ENCODE data around the gene CAPN8.

Gene CAPN8

DNA sequence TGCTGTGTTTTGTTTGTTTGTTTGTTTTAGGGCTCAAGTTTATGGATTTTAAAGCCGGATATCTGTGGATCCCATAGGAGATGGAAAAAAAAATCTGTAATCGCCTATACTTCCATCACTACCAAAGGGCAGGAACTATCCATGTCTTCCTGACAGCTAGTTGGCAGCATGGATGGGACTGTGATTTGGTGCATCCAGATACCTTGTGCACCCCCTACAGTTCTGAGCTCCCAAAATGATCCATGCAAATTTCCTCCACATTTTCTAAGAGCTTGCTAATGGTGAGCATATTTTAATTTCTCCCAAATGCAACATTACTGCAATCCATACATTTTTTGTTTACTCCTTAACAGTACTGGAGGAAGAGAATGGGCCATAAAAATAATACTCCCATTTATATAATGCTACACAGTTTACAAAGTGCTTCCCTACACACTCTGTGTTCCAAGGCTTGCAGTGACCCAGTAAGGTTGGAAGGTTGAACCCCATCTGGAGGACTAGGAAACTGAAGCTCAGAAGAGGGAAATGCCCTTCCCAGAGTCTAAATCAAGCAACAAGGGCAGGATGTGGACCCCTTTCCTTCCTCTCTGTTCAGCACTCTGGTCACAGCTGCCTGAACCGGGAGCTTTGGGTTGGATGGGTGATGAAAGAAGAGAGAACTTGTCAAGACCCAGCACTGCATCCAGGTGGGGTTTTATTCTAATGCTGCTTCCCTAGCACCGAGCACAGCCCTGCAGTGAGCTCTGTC lies 48.0 kb downstream of the CAPN8 start:
- DNase-seq (ENCODE audit: low read depth in 2 of 2), result no peak

- DNase-seq (ENCODE audit: low read depth in 2 of 2), result no peak
Measured at GRCh38 chr1:223616586-223616985, 48.9 kb downstream of the CAPN8 start.

DNA sequence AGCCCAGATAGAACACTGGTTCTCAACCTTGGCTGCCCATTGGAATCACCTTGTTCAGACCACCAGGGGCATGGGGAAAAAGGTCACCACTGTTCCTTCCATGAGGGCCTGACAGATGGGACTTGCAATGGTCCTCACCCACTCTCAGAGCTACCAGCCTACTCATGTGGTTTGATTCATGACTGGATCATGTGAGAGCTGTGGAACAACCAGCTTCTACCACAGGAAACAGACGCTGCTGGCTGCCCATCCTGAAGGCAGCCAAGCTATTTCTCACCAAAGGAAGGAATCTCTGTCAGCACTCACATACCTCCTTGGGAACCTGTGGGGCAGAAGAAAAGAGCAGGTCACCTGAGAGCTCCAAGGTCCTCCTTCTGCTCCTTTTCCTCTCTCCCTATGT lies 53.6 kb downstream of the CAPN8 start:
- no peak for DNase-seq (ENCODE audit: low read depth in 2 of 2)

- no peak for DNase-seq (ENCODE audit: low read depth in 2 of 2)
Measured at GRCh38 chr1:223609977-223610376, 55.5 kb downstream of the CAPN8 start.

DNA sequence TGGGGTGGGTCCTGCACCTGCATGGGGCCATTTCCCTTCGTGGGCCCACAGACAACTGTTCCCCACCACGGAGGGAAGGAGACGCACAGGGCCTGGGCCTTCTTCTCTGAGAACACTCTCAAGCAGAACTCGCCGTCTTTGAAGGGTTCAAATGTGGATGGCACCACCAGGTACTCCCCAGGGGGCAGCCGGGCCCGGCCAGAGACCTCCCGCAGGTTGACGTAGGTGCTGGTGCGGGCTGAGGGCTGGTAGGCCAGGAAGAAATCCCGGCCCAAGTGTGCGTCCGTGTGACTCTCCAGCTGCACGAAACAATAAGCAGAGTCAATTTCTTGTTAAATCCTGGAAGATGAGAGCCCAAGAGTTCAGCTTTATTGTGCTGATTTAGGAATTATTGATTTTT lies 56.4 kb downstream of the CAPN8 start:
- no peak for DNase-seq (ENCODE audit: low read depth in 2 of 2)

DNA sequence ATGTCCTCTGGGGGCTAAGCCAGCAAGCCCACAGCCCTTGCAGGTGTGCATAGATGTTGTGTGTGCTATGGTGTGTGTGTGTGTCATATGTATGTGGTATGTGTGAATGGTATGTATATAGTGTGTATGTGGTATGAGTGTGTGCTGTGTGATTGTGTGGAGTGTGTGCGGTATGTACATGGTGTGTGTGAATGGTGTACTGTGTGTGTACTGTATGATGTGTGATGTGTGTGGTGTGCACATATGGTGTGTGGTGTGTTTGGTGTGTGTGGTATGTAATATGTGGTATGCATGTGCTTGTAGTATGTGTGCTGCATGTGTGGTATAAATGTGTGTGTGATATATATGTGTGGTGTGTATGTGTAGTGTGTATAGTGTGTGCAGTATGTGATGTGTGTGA lies 107.0 kb downstream of the CAPN8 start:
- no peak for DNase-seq (ENCODE audit: low read depth in 2 of 2)

DNA sequence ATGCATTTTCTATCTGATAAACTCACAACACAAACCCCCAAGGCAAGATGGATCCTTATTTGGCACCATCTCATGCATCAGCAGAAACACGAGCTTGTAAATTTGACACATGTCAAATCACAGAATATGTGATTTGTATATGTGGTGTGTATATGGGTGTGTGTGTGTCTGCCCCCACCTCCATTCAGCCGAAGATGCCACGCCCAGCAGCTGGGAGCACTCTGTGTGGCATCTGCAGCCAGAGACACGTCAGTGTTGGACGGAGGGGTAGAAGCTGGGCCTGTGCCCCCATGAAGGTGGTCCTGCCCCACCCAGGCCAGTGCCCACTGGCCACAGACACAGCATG lies 108.4 kb downstream of the CAPN8 start:
- DNase-seq (ENCODE audit: low read depth in 2 of 2), result no peak

DNA sequence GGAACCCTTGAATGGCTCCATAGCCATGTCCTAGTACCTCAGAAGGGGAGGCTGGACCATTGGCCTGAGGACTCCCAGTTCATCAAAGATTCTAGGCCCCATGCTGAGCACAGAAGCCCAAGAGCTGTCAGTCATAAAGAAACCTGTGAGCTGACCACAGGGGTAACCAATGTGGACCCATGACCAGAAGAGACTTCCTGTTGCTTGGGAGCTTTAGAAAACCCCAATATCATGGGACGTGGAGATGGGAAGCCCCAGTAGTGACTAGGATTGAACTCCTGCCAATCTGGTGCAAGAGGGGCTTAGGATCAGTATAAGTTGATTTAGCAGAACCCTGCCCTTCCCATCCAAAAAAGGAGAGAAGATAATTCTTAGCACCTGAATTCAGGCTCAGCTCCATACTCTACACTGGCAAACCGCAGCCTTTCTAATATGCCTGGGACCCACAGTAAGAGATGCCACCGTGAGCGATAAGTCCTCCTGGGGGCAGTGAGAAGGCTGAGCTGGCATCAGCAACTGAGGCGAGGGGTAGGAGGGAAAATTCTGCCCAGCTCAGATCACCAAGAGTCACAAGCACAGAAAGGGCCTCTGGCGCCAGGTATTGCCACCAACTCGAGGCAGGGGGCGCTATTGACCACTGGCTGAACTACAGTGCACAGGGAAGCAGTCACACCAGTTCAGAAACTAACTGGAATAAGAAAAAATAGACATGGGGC lies 108.9 kb downstream of the CAPN8 start:
- DNase-seq (ENCODE audit: low read depth in 2 of 2), result no peak

- no peak for DNase-seq (ENCODE audit: low read depth in 2 of 2)
Measured at GRCh38 chr1:223553957-223554356, 111.5 kb downstream of the CAPN8 start.

GRCh38 chr1:223551610-223552009 lies 113.9 kb downstream of the CAPN8 start:
- no peak for DNase-seq (ENCODE audit: low read depth in 2 of 2)

GRCh38 chr1:223549740-223550139 lies 115.8 kb downstream of the CAPN8 start:
- no peak for DNase-seq (ENCODE audit: low read depth in 2 of 2)

DNA sequence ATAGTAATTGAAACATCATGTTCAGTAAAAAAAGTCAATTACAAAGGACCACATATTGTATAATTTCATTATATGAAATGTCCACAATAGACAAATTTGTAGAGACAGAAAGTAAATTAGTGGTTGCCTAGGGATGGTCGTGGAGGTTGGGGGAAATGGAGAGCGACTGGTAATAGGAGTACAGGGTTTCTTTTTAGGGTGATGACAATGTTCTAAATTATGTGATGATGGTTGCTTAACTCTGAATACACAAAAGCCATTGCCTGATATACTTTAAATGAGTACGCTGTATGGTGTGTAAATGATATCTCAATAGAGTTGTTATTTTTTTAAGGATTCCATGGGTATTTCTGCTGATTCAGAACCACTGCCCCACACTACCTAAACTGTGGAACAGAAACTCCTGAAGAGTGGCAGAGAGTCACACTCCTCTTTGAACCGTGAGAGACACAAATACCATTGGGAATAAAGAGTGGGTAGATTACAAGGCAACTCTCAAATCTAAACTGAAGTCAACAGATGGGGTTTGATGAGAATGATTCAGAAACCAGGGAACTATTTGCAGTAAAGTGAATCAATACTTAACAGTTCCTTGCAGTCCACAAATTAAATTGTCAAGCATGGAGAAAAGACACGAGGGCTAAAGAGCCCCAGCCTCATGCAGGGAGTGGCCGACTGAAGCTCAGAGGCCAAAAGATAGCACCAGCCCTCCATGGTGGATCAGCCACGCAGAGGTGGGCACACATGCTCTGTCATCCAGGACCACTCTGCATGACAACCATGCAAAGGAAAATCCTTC lies 118.0 kb downstream of the CAPN8 start:
- DNase-seq (ENCODE audit: low read depth in 2 of 2), result no peak

GRCh38 chr1:223545343-223545742 lies 120.2 kb downstream of the CAPN8 start:
- no peak for DNase-seq (ENCODE audit: low read depth in 2 of 2)

- no peak for DNase-seq (ENCODE audit: low read depth in 2 of 2)
Measured at GRCh38 chr1:223543560-223543959, 121.9 kb downstream of the CAPN8 start.

- DNase-seq (ENCODE audit: low read depth in 2 of 2), result no peak
Measured at GRCh38 chr1:223542831-223543230, 122.7 kb downstream of the CAPN8 start.

DNA sequence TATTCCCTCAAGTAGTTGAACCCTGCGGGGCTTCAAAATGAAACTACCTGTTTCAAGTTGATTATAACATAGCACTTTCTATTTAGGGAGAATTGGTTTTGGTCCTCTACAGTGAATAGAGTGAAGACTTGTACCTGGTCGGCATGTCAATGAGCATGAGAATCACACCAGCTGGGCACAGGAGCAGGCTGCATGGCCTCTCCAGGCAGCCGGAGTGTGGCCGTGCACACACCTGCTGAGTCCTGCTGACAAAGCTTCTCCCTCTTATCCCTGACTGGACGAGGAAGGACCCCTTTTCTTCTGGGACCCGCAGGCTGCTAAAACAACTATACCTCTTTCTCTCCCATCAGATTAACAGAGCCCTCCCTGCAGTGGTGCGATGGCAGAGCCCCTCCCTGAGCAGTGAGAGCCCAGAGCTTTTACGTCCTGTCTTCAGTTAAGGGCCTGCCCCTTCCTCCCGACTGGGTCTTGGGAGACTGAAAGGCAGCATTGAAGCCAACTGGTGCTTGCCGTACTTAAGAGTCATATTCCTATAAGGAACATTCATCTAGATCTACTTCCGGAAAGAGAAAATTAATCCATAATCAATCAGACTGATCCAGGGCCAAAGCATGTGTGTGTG lies 124.9 kb downstream of the CAPN8 start:
- DNase-seq (ENCODE audit: low read depth in 2 of 2), result no peak

GRCh38 chr1:223539750-223540149 lies 125.8 kb downstream of the CAPN8 start:
- no peak for DNase-seq (ENCODE audit: low read depth in 2 of 2)

DNA sequence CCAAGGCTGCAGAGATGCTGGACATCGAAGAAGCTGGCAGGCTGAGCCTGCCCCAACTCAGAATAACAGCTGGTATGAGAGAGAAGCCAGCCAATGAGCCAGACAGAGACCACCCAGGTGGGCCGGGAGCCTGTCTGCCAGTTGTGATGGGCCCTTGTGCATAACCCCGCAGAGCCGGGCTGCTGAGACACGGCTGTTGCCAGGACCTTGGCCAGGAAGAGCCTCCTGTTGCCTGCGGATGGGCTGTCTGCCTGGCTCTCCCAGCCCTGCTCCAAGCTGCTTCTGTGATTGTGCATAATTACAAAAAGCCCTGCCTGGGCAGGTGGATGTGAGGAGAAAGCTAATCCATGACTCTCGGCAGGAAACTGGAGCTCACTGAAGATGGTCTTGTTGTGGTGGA lies 126.5 kb downstream of the CAPN8 start:
- DNase-seq (ENCODE audit: low read depth in 2 of 2), result no peak

- no peak for DNase-seq (ENCODE audit: low read depth in 2 of 2)
Measured at GRCh38 chr1:223535319-223535718, 130.2 kb downstream of the CAPN8 start.

GRCh38 chr1:223534677-223535076 lies 130.8 kb downstream of the CAPN8 start:
- DNase-seq (ENCODE audit: low read depth in 2 of 2), result no peak

GRCh38 chr1:223533708-223534107 lies 131.8 kb downstream of the CAPN8 start:
- DNase-seq (ENCODE audit: low read depth in 2 of 2), result no peak

DNA sequence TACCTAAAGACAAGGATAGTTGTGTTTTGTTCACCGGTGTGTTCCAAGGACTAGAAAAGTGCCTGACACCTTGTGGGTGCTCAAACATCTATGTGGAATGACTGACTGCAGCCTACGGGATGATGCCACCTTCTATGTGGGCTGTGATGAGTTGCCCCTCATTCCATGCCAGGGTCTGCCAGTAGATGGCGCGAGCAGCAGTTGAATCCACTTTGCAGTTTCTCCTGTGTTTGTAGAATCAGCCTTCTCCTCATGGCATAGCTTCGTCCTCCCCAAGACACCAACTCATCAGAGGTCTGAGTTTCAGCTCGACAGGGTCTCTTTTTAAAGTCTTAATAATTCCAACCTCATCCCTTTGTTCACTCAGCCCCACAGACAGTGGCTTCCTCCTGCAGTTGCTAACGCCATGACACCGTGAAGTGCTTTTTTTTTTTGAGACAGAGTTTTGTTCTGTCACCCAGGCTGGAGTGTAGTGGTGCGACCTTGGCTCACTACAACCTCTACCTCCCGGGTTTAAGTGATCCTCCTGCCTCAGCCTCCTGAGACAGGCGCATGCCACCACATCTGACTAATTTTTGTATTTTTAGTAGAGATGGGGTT lies 133.7 kb downstream of the CAPN8 start:
- DNase-seq (ENCODE audit: low read depth in 2 of 2), result peak in 1 of 2 experiments; percentile 5

Data from fibroblast of skin of left quadriceps (primary cell).